HepG2 (cell line): ENCODE measurements around the gene BCL2A1. TPM values are rescaled to one million over a fixed set of nuclear protein-coding genes. Genes with fewer than 3 reads are reported as not detected.

ENCODE experiments used
- ADNP ChIP-seq: sonication (generic); formaldehyde crosslinking; IDR thresholded peaks from 2 replicates; pipeline ENCODE4 v1.4.0; 2020; ENCODE audit warnings: missing genetic modification reagents
- CSRNP2 ChIP-seq: sonication (generic); formaldehyde crosslinking; conservative IDR thresholded peaks from 2 replicates; pipeline ENCODE4 v1.8.0; 2022; ENCODE audit warnings: low read depth, missing genetic modification reagents
- FOXJ3 ChIP-seq: sonication (generic); formaldehyde crosslinking; IDR thresholded peaks from 2 replicates; pipeline ENCODE4 v1.4.0; 2020; ENCODE audit warnings: missing genetic modification reagents, mild to moderate bottlenecking, borderline replicate concordance
- HDAC1 ChIP-seq: sonication (generic); formaldehyde crosslinking; IDR thresholded peaks from 2 replicates; pipeline ENCODE4 v1.5.1; 2020; ENCODE audit warnings: mild to moderate bottlenecking, missing genetic modification reagents
- HNF4G ChIP-seq, 2 experiments: sonication (generic) in 1 of 2; formaldehyde crosslinking in 1 of 2; IDR thresholded peaks; 2 replicates each; pipeline versions ENCODE4 v1.4.0 to v1.6.1; 2011 to 2020; ENCODE audit warnings: borderline replicate concordance in 2 of 2, low read depth in 2 of 2, mild to moderate bottlenecking in 2 of 2, low read length in 1 of 2, missing genetic modification reagents in 1 of 2, moderate library complexity in 1 of 2
- MAFG ChIP-seq: sonication (generic); formaldehyde crosslinking; IDR thresholded peaks from 2 replicates; pipeline ENCODE4 v1.5.1; 2020; ENCODE audit warnings: mild to moderate bottlenecking, missing genetic modification reagents
- PHF8 ChIP-seq: sonication (generic); formaldehyde crosslinking; IDR thresholded peaks from 2 replicates; pipeline ENCODE4 v1.5.0; 2020; ENCODE audit warnings: missing genetic modification reagents
- PLRG1 ChIP-seq: fragments of 450-650 bp; conservative IDR thresholded peaks from 2 replicates; pipeline ENCODE4 v1.6.1; 2016
- RELA ChIP-seq: sonication (generic); formaldehyde crosslinking; IDR thresholded peaks from 2 replicates; pipeline ENCODE4 v1.4.0; 2020; ENCODE audit warnings: missing genetic modification reagents
- TBP ChIP-seq: sonication (generic); formaldehyde crosslinking; IDR thresholded peaks from 2 replicates; pipeline ENCODE4 v1.5.0; 2020; ENCODE audit warnings: missing genetic modification reagents
- ZBTB21 ChIP-seq: sonication (generic); formaldehyde crosslinking; IDR thresholded peaks from 2 replicates; pipeline ENCODE4 v1.4.0; 2020; ENCODE audit warnings: missing genetic modification reagents
- ZBTB38 ChIP-seq: sonication (generic); formaldehyde crosslinking; IDR thresholded peaks from 2 replicates; pipeline ENCODE4 v1.5.1; 2020; ENCODE audit warnings: mild to moderate bottlenecking, missing genetic modification reagents
- ZNF18 ChIP-seq: sonication (generic); formaldehyde crosslinking; IDR thresholded peaks from 2 replicates; pipeline ENCODE4 v1.8.0; 2022; ENCODE audit warnings: mild to moderate bottlenecking, missing genetic modification reagents; ENCODE audit not compliant: insufficient replicate concordance
- ZNF318 ChIP-seq: sonication (generic); formaldehyde crosslinking; IDR thresholded peaks from 2 replicates; pipeline ENCODE4 v1.4.0; 2020; ENCODE audit warnings: mild to moderate bottlenecking, missing genetic modification reagents
- ZNF460 ChIP-seq: sonication (generic); formaldehyde crosslinking; IDR thresholded peaks from 2 replicates; pipeline ENCODE4 v1.5.1; 2020; ENCODE audit warnings: missing genetic modification reagents, mild to moderate bottlenecking, borderline replicate concordance
- ZNF652 ChIP-seq: IDR thresholded peaks from 2 replicates; pipeline ENCODE4 v1.6.1; 2016; ENCODE audit warnings: low read depth, borderline replicate concordance
- ZNF781 ChIP-seq: sonication (generic); formaldehyde crosslinking; IDR thresholded peaks from 2 replicates; pipeline ENCODE4 v1.5.1; 2020; ENCODE audit warnings: borderline replicate concordance, mild to moderate bottlenecking, missing genetic modification reagents; ENCODE audit errors: not compliant biosample characterization
- polyA plus RNA-seq, 8 experiments: library from polyadenylated mRNA; depleted of rRNA in 3 of 8; stranded (reverse) in 7 of 8; unstranded in 1 of 8; fragments of >200 nt; fragmentation: Illumina TruSeq in 4 of 8; extraction: Trizol in 4 of 8; gene quantifications; 2 replicates each; pipeline versions ENCODE4 v1.2.1 to v1.2.3, GENCODE V29; 2011 to 2016; ENCODE audit warnings: low read depth in 4 of 8, missing spikeins in 1 of 8, mixed read lengths in 1 of 8; ENCODE audit not compliant: insufficient read depth in 1 of 8
- total RNA-seq, 5 experiments: library from RNA; depleted of rRNA; stranded (reverse); fragments of >200 nt; fragmentation: Illumina TruSeq; extraction: Trizol; gene quantifications; 2 replicates each; pipeline ENCODE4 v1.2.3, GENCODE V29; 2016; ENCODE audit warnings: low read depth in 1 of 5

The BCL2A1 gene
- total and polyA plus RNA-seq, 2 of the 13 experiments (the other 11 are each of a cell fraction or from before 2014, with no cell fraction given): 0.08 to 0.31 TPM

DNA sequence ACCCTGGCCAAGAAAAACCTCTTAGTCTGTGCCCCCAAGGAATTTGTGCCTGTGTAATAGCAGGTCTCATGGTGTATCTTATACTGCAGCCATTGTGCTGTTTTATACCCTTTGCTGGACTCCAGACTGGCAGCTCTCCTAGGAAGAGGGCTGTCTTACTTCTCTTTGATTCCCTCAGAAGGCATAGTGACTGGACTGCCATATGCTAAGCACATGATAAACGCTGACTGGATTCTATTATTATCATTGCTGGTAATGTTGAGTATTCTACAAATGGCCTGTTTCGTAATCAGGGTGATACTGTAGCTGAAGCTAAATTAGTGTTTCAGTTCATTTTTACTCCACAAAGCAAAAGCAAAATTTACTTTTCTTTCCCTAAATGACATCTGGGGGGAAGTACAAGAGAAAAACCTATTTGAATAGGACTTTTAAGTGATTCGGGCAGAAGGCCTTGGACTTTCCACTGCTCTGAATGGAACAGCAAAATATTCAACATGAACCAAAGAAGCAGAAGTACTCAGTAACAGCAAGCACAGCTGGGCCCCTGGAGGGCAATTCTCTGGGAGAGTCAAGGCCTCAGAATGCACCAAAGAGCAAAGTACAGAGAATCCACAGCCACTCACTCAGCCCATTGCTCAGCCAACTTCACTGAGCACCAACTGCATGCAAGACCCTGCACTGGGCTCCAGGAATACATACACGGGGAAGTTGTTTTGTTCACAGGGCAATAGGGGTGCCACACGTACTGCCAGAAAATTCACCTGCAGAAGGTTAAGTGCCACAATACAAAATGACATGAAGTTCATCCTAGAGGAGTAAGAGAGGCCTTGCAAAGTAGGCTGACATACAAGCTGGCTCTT is 7.9 kb upstream of the BCL2A1 start (continued):
- TF ChIP-seq ZNF318 (CRISPR knock-in tag): no peak
- no peak for TF ChIP-seq PLRG1
- no peak for TF ChIP-seq ZNF781 (CRISPR knock-in tag)
- TF ChIP-seq CSRNP2: no peak
- TF ChIP-seq ZNF460 (CRISPR knock-in tag): no peak
- TF ChIP-seq RELA (CRISPR knock-in tag): no peak
- peak; percentile 74; the same call in 1 of the 2 replicates for TF ChIP-seq HDAC1 (CRISPR knock-in tag)
- TF ChIP-seq ZNF652 (CRISPR knock-in tag): no peak
- no peak for TF ChIP-seq PHF8 (CRISPR knock-in tag)
- TF ChIP-seq ADNP: peak; percentile 78; the same call in 1 of the 2 replicates
- TF ChIP-seq ZNF18: no peak
- no peak for TF ChIP-seq TBP (CRISPR knock-in tag)
- TF ChIP-seq ZBTB38 (CRISPR knock-in tag): no peak
- TF ChIP-seq FOXJ3: peak; percentile 84
- TF ChIP-seq MAFG (CRISPR knock-in tag): no peak
- peak; percentile 97 for TF ChIP-seq HNF4G (IDR thresholded peaks at IDR 0.05; ENCODE audit: borderline replicate concordance, low read depth, low read length)
- peak; percentile 93; the same call in 1 of the 2 replicates for TF ChIP-seq HNF4G (CRISPR knock-in tag; IDR thresholded peaks at IDR 0.05; ENCODE audit: borderline replicate concordance, low read depth)
- TF ChIP-seq ZBTB21 (CRISPR knock-in tag): no peak
